AG10803 (cell line): ENCODE results near the gene NTNG1.

ENCODE experiments used
- DNase-seq: peaks from one replicate; pipeline ENCODE4 v3.0.0; 2010; ENCODE audit warnings: low read depth
- H3K4me3 ChIP-seq: 2 replicates; pipeline ENCODE4 v1.5.1; 2011; ENCODE audit warnings: mild to moderate bottlenecking, low read length, control low read depth
- CTCF ChIP-seq: conservative IDR thresholded peaks from 2 replicates; pipeline ENCODE4 v1.5.1; 2011; ENCODE audit warnings: mild to moderate bottlenecking, low read length, control low read depth, inconsistent platforms

NTNG1 gene

GRCh38 chr1:107195476-107195875 lies 54.6 kb downstream of the NTNG1 start:
- no peak overlapping the region for H3K4me3 ChIP-seq
- no peak for TF ChIP-seq CTCF
- DNase-seq, result no peak

GRCh38 chr1:107196973-107197562 lies 56.2 kb downstream of the NTNG1 start:
- no peak for DNase-seq
- peak; percentile 52 for TF ChIP-seq CTCF
- H3K4me3 ChIP-seq, result no peak overlapping the region

GRCh38 chr1:107198561-107198960 lies 57.7 kb downstream of the NTNG1 start:
- TF ChIP-seq CTCF, result no peak
- no peak overlapping the region for H3K4me3 ChIP-seq
- peak; percentile 46 for DNase-seq

- DNase-seq, result no peak
- no peak overlapping the region for H3K4me3 ChIP-seq
- no peak for TF ChIP-seq CTCF
These were observed 59.8 kb downstream of the NTNG1 start for GRCh38 chr1:107200631-107201030.

- no peak for DNase-seq
- TF ChIP-seq CTCF, result no peak
- H3K4me3 ChIP-seq, result no peak overlapping the region
These were observed 61.2 kb downstream of the NTNG1 start for GRCh38 chr1:107202007-107202406.

- DNase-seq, result no peak
- no peak overlapping the region for H3K4me3 ChIP-seq
- TF ChIP-seq CTCF, result no peak
These were observed 72.4 kb downstream of the NTNG1 start for GRCh38 chr1:107213225-107213624.

- peak; percentile 60 for DNase-seq
- TF ChIP-seq CTCF, result no peak
- H3K4me3 ChIP-seq, result no peak overlapping the region
These were observed 79.2 kb downstream of the NTNG1 start for GRCh38 chr1:107220036-107220435.
